Activated naive CD8-positive, alpha-beta T cell treated with anti-CD3 and anti-CD28 coated beads, Interleukin-2, amount 10 ng/mL, durations not matched to agents 7 days and 5 days (primary cell): ENCODE measurements around the gene CRB2. TPM values are rescaled to one million over a fixed set of nuclear protein-coding genes. Genes with fewer than 3 reads are reported as not detected.

Source experiments
- ATAC-seq: fragments of 150-1000 bp; cut with Tn5 transposase; one replicate; pipeline ENCODE4 v1.10.0; 2021; ENCODE audit warnings: low read depth, moderate library complexity
- POLR2A ChIA-PET: fragments of 350-600 bp; sonication (Branson Sonifier 250); formaldehyde crosslinking; loops from one replicate; lab custom pipeline; 2021; ENCODE audit warnings: antibody characterized with exemption; lab: Charles Lee
- DNase-seq: peaks from one replicate; pipeline ENCODE4 v3.0.0; 2021
- H3K27ac Mint-ChIP-seq: one replicate; pipeline ENCODE4 v1.8.0; 2022; ENCODE audit warnings: mild to moderate bottlenecking, mixed read lengths
- H3K27me3 Mint-ChIP-seq: one replicate; pipeline ENCODE4 v1.8.0; 2022; ENCODE audit warnings: mild to moderate bottlenecking, moderate library complexity, mixed read lengths
- H3K36me3 Mint-ChIP-seq: one replicate; pipeline ENCODE4 v1.8.0; 2021; ENCODE audit warnings: mild to moderate bottlenecking, mixed read lengths
- H3K4me1 Mint-ChIP-seq: one replicate; pipeline ENCODE4 v1.8.0; 2021; ENCODE audit warnings: mixed read lengths
- H3K4me3 Mint-ChIP-seq: one replicate; pipeline ENCODE4 v1.8.0; 2022; ENCODE audit warnings: mild to moderate bottlenecking, moderate library complexity, mixed read lengths
- H3K9me3 Mint-ChIP-seq: one replicate; pipeline ENCODE4 v1.8.0; 2021; ENCODE audit warnings: mixed read lengths
- total RNA-seq, 2 experiments: library from RNA; stranded (reverse); gene quantifications; one replicate each; pipeline ENCODE4 v1.2.3, GENCODE V29; 2021

The CRB2 gene
- total RNA-seq, 2 experiments from 2014 or later = not detected

DNA sequence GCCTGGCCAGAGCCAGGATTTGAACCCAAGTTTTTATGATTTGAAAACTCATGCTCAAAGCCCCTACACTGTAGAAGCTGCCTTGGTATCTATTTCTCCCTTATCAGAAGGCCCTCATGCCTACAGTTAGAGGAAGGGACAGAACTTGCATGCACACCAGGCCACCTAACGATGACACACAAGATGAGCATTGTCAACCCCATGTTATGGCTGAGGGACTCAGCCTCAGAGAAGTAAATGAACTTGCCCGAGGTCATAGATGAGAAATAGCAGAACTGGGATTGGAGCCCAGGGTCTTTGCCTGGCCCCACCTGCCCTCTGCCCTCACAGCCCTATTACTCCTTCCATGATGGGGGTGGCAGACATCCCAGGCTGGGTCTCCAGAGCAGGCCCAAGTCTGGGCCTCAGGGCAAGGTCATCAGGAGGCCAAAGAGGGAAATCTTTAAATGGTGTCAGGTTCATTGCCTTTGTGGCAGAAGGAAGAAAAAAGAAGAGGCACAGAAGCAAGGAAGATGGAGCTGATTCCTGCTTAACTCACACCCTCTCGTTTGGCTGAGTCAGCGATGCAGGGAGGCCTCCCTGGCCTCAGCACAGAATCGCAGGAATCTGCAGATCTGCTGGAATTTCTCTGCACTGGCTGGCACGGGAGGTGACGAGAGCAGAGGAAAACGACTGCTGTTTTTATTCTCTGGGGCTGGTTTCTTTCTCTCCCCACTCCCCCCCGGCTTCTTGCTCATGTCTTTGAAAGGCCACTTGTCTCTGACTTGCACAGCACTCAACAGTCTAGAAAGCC, 20.6 kb upstream of the CRB2 start:
- H3K4me1 Mint-ChIP-seq = peaks cover 27% of the 10 kb centered on the region
- H3K27me3 Mint-ChIP-seq = no peaks in the 10 kb centered on the region
- no peaks in the 10 kb centered on the region for H3K9me3 Mint-ChIP-seq
- peak overlapping the region; percentile 47 for H3K27ac Mint-ChIP-seq
- POLR2A ChIA-PET = interaction anchor here (1.4 kb wide), 1 partner anchor 9 kb away, joined by 4 read pairs; no protein-coding TSS in a partner anchor
- H3K4me3 Mint-ChIP-seq = no peak overlapping the region
- H3K36me3 Mint-ChIP-seq = no peaks in the 10 kb centered on the region
- DNase-seq (no peak), ATAC-seq (no peak)

DNA sequence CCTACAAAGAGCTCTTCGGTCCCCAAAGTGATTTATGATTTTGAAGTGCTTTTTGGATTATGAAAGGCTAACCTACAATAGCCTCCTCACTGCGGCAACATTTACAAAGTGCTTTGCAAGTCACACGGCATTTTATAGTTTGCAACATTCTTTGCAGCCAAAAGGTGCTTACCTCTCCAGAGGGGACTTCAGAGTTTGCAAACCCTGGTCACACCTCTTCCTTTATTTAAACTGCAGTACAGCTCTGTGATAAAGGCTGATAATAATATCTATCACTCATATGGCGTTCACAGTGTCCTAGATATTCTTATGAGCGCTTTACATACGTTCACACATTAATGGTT, 20.0 kb upstream of the CRB2 start:
- POLR2A ChIA-PET = interaction anchor here (1.4 kb wide), 1 partner anchor 9 kb away, joined by 4 read pairs; no protein-coding TSS in a partner anchor
- Mint-ChIP-seq H3K4me1 (peaks cover 32% of the 10 kb centered on the region), H3K9me3 (no peaks in the 10 kb centered on the region), H3K4me3 (no peak overlapping the region), H3K36me3 (no peaks in the 10 kb centered on the region), H3K27me3 (no peaks in the 10 kb centered on the region), H3K27ac (no peak overlapping the region)
- ATAC-seq = no peak
- DNase-seq = no peak

DNA sequence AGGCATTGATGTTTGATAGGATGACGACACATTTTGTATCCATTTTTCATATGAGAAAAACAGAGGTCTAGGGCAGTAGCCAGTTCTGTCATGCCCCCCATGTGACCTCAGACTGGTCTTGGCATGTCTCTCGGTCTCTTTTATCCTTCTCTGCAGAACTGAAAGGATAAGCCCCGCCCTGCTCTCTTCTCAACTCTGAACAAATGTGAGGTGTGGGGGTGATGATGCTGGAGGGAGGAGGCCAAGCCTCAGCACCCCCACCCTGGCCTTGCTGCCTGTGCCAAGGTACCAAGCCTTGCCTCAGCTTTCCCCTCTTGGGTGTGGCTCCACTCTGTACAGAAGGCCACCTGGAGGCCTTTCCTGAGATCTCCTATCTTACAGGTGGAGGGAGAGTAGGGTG, 19.5 kb upstream of the CRB2 start:
- Mint-ChIP-seq H3K9me3 (no peaks in the 10 kb centered on the region), H3K4me1 (peaks cover 36% of the 10 kb centered on the region), H3K27ac (no peak overlapping the region), H3K27me3 (no peaks in the 10 kb centered on the region), H3K4me3 (no peak overlapping the region), H3K36me3 (no peaks in the 10 kb centered on the region)
- DNase-seq (no peak), ATAC-seq (no peak)
- POLR2A ChIA-PET = interaction anchor here (1.4 kb wide), 1 partner anchor 10 kb away, joined by 4 read pairs; no protein-coding TSS in a partner anchor

GRCh38 chr9:123336959-123337358, 19.0 kb upstream of the CRB2 start:
- DNase-seq (no peak), ATAC-seq (no peak)
- Mint-ChIP-seq H3K4me3 (no peak overlapping the region), H3K36me3 (no peaks in the 10 kb centered on the region), H3K27me3 (no peaks in the 10 kb centered on the region), H3K9me3 (no peaks in the 10 kb centered on the region), H3K4me1 (peaks cover 36% of the 10 kb centered on the region), H3K27ac (no peak overlapping the region)
- POLR2A ChIA-PET = no interaction called here

DNA sequence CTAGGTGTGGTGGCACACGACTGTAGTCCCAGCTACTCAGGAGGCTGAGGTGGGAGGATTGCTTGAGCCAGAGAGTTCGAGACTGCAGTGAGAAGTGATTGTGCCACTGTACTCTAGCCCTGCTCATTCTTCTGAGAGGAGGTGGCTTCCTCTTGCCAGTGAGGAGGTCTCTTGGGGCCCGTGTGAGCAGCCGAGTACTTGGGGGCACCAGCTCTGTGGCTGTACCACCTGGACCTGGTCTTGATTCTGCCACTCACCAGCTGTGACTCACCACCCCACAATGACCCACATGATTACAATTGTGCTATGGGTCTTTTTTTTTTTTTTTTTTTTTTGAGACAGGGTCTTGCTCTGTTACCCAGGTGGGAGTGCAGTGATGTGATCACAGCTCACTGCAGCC, 18.0 kb upstream of the CRB2 start:
- Mint-ChIP-seq H3K36me3 (no peaks in the 10 kb centered on the region), H3K9me3 (no peaks in the 10 kb centered on the region), H3K27me3 (no peaks in the 10 kb centered on the region), H3K27ac (peak overlapping the region; percentile 42), H3K4me1 (peaks cover 36% of the 10 kb centered on the region), H3K4me3 (no peak overlapping the region)
- no peak for ATAC-seq
- no peak for DNase-seq
- POLR2A ChIA-PET = interaction anchor here (0.9 to 4.5 kb wide), 2 partner anchors 13 to 33 kb away, joined by 3 to 83 read pairs; no protein-coding TSS in a partner anchor

DNA sequence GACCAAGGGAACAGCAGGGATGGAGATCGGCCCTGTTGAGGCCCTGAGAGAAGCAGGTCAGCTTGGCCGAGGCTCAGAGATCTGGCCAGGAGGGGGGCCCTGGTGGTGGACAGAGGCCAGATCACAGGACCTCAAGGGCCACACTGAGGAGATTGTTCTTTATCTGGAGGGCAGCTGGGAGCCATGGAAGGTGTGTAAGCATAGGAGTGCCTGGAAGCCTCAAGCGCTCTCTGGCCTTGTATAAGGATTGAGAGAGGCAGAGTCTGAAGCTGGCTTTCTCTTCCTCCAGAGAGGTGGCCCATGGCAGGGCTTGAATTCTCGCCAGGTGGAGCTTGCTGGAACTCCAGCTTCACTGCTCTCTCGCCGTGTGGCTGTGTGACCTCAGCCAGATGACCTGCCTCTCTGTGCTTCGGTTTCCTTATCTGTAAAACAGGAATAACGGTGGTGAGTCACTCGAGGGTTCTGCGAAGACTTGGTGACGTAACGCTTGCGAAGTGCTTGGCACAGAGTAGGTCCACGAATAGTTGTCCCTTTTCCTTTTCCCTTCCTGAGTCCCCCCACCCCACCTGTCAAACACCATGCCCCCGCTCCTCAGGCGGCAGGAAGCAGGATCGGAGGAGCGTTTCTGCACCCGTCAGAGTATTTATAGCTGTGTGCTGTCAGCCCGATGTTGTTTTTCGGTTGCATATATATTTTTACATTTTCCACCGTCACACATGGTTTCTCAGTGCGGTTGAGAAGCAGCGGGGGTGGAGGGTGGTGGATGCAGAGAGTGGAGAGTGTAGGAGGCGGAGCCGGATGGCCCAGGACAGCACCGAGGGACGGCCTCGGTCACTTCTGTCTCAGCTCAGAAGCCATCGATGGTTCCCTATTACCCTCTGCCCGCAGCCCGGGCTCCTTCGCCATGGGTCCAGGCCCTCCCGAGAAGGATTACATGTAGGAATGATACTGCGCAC, 17.0 kb upstream of the CRB2 start:
- Mint-ChIP-seq H3K36me3 (no peaks in the 10 kb centered on the region), H3K27me3 (no peaks in the 10 kb centered on the region), H3K27ac (peak overlapping the region; percentile 98), H3K9me3 (no peaks in the 10 kb centered on the region), H3K4me1 (peaks cover 36% of the 10 kb centered on the region), H3K4me3 (peak overlapping the region; percentile 89)
- ATAC-seq (peak; percentile 80), DNase-seq (peak; percentile 72)
- POLR2A ChIA-PET = interaction anchor here (0.6 to 4.5 kb wide), 10 partner anchors 9 to 426 kb away, joined by 3 to 83 read pairs (median 5); partner anchors contain the start of genes CRB2 and ZBTB6

- Mint-ChIP-seq H3K4me1 (peaks cover 34% of the 10 kb centered on the region), H3K4me3 (peak overlapping the region; percentile 89), H3K9me3 (no peaks in the 10 kb centered on the region), H3K27me3 (no peaks in the 10 kb centered on the region), H3K27ac (peak overlapping the region; percentile 98), H3K36me3 (no peaks in the 10 kb centered on the region)
- ATAC-seq (peak; percentile 69), DNase-seq (peak; percentile 49)
- POLR2A ChIA-PET = interaction anchor here (0.6 to 4.5 kb wide), 11 partner anchors 10 to 427 kb away, joined by 3 to 83 read pairs (median 5); partner anchors contain the start of genes CRB2 and ZBTB6
Observed at GRCh38 chr9:123339666-123340510, 16.1 kb upstream of the CRB2 start.

GRCh38 chr9:123341816-123342215, 14.2 kb upstream of the CRB2 start:
- no peak for DNase-seq
- POLR2A ChIA-PET = interaction anchor here (4.5 kb wide), 1 partner anchor 16 kb away, joined by 83 read pairs; no protein-coding TSS in a partner anchor
- H3K4me3 Mint-ChIP-seq = no peak overlapping the region
- H3K4me1 Mint-ChIP-seq = peaks cover 33% of the 10 kb centered on the region
- no peaks in the 10 kb centered on the region for H3K9me3 Mint-ChIP-seq
- H3K27me3 Mint-ChIP-seq = no peaks in the 10 kb centered on the region
- peak overlapping the region; percentile 5 for H3K27ac Mint-ChIP-seq
- ATAC-seq = no peak
- no peaks in the 10 kb centered on the region for H3K36me3 Mint-ChIP-seq

- no peaks in the 10 kb centered on the region for H3K27me3 Mint-ChIP-seq
- DNase-seq (no peak), ATAC-seq (no peak)
- no peak overlapping the region for H3K27ac Mint-ChIP-seq
- H3K9me3 Mint-ChIP-seq = no peaks in the 10 kb centered on the region
- no peaks in the 10 kb centered on the region for H3K36me3 Mint-ChIP-seq
- POLR2A ChIA-PET = no interaction called here
- H3K4me1 Mint-ChIP-seq = peaks cover 30% of the 10 kb centered on the region
- H3K4me3 Mint-ChIP-seq = no peak overlapping the region
Observed at GRCh38 chr9:123342247-123342646, 13.8 kb upstream of the CRB2 start.

DNA sequence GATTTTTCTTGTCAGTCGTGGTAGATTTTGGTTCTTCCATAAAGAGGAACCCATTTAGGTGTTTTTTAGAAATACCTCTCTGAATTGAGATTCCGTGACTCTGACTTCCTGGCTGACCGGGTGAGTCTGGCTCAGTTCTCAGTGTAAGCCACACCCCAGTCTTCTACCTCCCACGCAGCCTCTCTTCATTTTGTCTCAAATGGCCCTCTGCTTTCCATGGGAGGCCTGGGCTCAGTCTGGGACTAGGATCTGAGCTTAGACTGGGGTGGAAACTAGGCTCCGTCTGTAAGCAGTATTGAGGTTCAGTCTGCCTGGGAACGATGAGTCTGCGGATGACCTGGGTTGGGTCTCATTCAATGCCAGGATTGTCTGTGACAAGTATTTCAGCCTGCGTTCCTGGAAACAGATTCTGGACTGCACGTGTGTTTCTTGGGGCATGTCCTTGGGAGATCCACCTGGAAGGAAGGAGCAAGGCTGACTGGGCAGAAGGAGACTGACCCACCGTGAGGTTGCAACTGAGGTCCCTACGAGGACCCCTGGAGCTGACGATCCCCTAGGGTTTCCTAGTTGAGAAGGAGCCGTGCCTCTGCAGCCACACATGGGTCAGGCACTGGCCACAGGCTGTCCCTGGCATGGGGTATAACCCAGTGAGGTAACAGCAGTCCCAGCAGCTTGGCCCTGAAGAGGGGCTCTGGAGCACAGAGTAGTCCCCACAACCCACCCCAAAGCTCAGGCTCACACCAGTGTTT, 12.4 kb upstream of the CRB2 start:
- no peak for ATAC-seq
- H3K4me1 Mint-ChIP-seq = peaks cover 26% of the 10 kb centered on the region
- H3K4me3 Mint-ChIP-seq = no peak overlapping the region
- H3K27ac Mint-ChIP-seq = no peak overlapping the region
- H3K27me3 Mint-ChIP-seq = no peaks in the 10 kb centered on the region
- H3K9me3 Mint-ChIP-seq = no peaks in the 10 kb centered on the region
- POLR2A ChIA-PET = no interaction called here
- H3K36me3 Mint-ChIP-seq = no peaks in the 10 kb centered on the region
- no peak for DNase-seq

DNA sequence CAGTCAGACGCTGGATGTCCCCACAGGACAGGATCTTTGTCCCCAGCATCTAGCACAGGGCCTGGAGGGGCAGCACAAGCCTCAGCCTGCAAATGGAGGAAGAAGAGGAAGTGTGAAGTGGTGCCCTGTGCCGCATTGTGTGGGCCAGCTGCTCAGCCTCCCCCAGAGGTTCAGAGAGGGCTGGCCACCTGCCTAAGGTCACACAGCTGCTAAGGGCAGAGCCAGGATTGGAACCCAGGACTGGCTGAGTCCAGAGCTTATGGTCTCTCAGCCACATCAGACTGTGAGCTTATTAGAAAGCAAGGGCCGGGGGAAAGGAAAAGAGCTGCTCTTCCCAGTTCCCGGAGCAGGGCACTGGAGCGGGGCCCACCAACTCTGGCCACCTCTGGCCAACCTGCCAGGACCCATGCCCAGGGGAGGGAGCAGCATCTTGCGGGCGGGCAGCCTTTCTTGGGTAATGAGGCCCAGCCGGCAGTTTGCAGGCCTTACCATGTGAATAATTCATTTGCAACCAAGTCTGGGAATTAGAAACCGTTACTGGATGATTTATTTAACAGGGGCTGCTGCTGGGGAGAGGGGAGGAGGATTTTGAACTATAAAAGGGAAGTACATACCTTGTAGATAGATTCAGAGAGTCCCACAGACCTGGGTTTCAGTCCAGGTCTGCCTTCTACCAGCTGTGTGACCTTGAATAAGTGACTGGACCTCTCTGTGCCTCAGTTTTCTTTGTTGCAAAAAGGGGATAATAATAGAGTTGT, 11.6 kb upstream of the CRB2 start:
- POLR2A ChIA-PET = no interaction called here

More for the DNA sequence above, 11.6 kb upstream of the CRB2 start:
- Mint-ChIP-seq H3K4me1 (peaks cover 19% of the 10 kb centered on the region), H3K36me3 (no peaks in the 10 kb centered on the region), H3K4me3 (no peak overlapping the region), H3K27ac (no peak overlapping the region), H3K27me3 (no peaks in the 10 kb centered on the region), H3K9me3 (no peaks in the 10 kb centered on the region)
- ATAC-seq = no peak
- no peak for DNase-seq
